SU-DHL-6 (cell line): ENCODE results near the gene JMJD6.

Experiments
- EZH2phosphoT487 ChIP-seq: fragments of 200-600 bp; sonication (generic), shearing (Covaris generic); conservative IDR thresholded peaks from 2 replicates; pipeline ENCODE4 v1.6.1; 2018; ENCODE audit warnings: mild to moderate bottlenecking, antibody characterized with exemption, low read length, moderate library complexity, mixed read lengths
- TF ChIP-seq, protein P1 (sequence below): fragments of 200-600 bp; sonication (generic); IDR thresholded peaks from one replicate; pipeline ENCODE4 v1.5.1; 2017; ENCODE audit warnings: antibody characterized with exemption, mild to moderate bottlenecking, low read length, moderate library complexity; ENCODE audit not compliant: insufficient read depth, poor library complexity, severe bottlenecking

DNA sequence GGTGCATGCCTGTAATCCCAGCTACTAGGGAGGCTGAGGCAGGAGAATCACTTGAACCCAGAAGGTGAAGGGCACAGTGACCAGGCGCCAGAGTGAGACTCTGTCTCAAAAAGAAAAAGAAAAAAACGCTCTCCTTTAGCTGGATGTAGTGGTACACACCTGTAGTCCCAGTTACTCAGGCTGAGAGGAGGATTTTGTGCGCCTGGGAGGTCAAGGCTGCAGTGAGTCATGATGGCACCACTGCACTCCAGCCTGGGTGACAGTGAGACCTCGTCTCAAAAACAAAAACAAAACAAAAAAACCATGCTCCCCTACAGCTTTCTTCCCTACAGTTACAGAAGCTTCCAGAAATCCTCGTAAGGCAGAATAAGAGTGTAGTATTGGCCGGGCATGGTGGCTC lies 49.8 kb downstream of the JMJD6 start:
- TF ChIP-seq, protein P1, sequence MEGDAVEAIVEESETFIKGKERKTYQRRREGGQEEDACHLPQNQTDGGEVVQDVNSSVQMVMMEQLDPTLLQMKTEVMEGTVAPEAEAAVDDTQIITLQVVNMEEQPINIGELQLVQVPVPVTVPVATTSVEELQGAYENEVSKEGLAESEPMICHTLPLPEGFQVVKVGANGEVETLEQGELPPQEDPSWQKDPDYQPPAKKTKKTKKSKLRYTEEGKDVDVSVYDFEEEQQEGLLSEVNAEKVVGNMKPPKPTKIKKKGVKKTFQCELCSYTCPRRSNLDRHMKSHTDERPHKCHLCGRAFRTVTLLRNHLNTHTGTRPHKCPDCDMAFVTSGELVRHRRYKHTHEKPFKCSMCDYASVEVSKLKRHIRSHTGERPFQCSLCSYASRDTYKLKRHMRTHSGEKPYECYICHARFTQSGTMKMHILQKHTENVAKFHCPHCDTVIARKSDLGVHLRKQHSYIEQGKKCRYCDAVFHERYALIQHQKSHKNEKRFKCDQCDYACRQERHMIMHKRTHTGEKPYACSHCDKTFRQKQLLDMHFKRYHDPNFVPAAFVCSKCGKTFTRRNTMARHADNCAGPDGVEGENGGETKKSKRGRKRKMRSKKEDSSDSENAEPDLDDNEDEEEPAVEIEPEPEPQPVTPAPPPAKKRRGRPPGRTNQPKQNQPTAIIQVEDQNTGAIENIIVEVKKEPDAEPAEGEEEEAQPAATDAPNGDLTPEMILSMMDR, result no peak
- no peak for TF ChIP-seq EZH2phosphoT487
